K562 (cell line): ENCODE measurements around the gene ERBB3. TPM values are rescaled to one million over a fixed set of nuclear protein-coding genes. Genes with fewer than 3 reads are reported as not detected.
A peak's percentile ranks its signal among the peaks of the same experiment; 100 is the strongest.

ENCODE experiments used
- ARNT ChIP-seq, 2 experiments: fragments of 450-650 bp; IDR thresholded peaks; 2 replicates each; pipeline ENCODE4 v1.6.1; 2016; ENCODE audit warnings: mild to moderate bottlenecking in 1 of 2
- CHD7 ChIP-seq: fragments of 200-600 bp; sonication (generic); IDR thresholded peaks from one replicate; pipeline ENCODE4 v1.6.1; 2012; ENCODE audit warnings: mild to moderate bottlenecking, low read depth, low read length, inconsistent platforms
- CSDE1 ChIP-seq, 2 experiments: fragments of 450-650 bp; IDR thresholded peaks; 2 replicates each; pipeline ENCODE4 v1.6.1; 2016; ENCODE audit warnings: mild to moderate bottlenecking in 1 of 2
- CUX1 ChIP-seq: fragments of 200-800 bp; sonication (Bioruptor generic); IDR thresholded peaks from 2 replicates; pipeline ENCODE4 v1.6.1; 2016; ENCODE audit warnings: missing genetic modification characterization, missing compliant biosample characterization
- E2F6 ChIP-seq, 2 experiments: IDR thresholded peaks; 2 replicates each; pipeline ENCODE4 v1.6.1; 2011; ENCODE audit warnings: borderline replicate concordance in 1 of 2, control low read depth in 1 of 2, low read depth in 1 of 2, low read length in 1 of 2, mild to moderate bottlenecking in 1 of 2, mixed read lengths in 1 of 2, moderate library complexity in 1 of 2; ENCODE audit not compliant: insufficient read depth in 1 of 2, insufficient read length in 1 of 2, poor library complexity in 1 of 2, severe bottlenecking in 1 of 2; ENCODE audit errors: extremely low read depth in 1 of 2
- NRF1 ChIP-seq, 2 experiments: fragments of 450-650 bp; IDR thresholded peaks in 1 of 2; conservative IDR thresholded peaks in 1 of 2; 2 replicates each; pipeline ENCODE4 v1.6.1; 2014; ENCODE audit warnings: mild to moderate bottlenecking in 2 of 2
- TCF3 ChIP-seq: sonication (generic); formaldehyde crosslinking; IDR thresholded peaks from 2 replicates; pipeline ENCODE4 v1.4.0; 2020; ENCODE audit warnings: mild to moderate bottlenecking, missing genetic modification reagents
- ZNF212 ChIP-seq: fragments of 450-650 bp; formaldehyde crosslinking; IDR thresholded peaks from 2 replicates; pipeline ENCODE4 v1.4.0; 2020; ENCODE audit warnings: mild to moderate bottlenecking
- ZNF232 ChIP-seq: sonication (generic); formaldehyde crosslinking; IDR thresholded peaks from 2 replicates; pipeline ENCODE4 v1.8.0; 2022; ENCODE audit warnings: mild to moderate bottlenecking, missing genetic modification reagents
- polyA plus RNA-seq, 8 experiments: library from polyadenylated mRNA; depleted of rRNA in 4 of 8; stranded (reverse) in 5 of 8; unstranded in 3 of 8; fragments of >200 nt; fragmentation: Nextera tagmentation in 2 of 8; fragmentation: Illumina TruSeq in 1 of 8; extraction: Ambion mirVana in 2 of 8; extraction: Trizol in 1 of 8; gene quantifications; 2 replicates each; pipeline versions ENCODE4 v1.2.1 to v1.2.3, GENCODE V29; 2011 to 2014; ENCODE audit warnings: inconsistent platforms in 1 of 8, missing spikeins in 1 of 8
- total RNA-seq, 7 experiments: library from RNA; depleted of rRNA in 6 of 7; stranded (reverse); fragments of >200 nt in 6 of 7; fragmentation: Illumina TruSeq in 2 of 7; extraction: Trizol in 2 of 7; gene quantifications; 2 replicates each; pipeline versions ENCODE4 v1.2.1 to v1.2.3, GENCODE V29; 2011 to 2021; ENCODE audit warnings: low replicate concordance in 1 of 7

ERBB3 gene
- total and polyA plus RNA-seq, 9 of the 15 experiments (the other 6 are each of a cell fraction or from before 2014, with no cell fraction given): 1.5 to 5.4 (median 3.8) TPM

- TF ChIP-seq CUX1 (CRISPR knock-in tag): no peak
- no peak for TF ChIP-seq E2F6 (IDR thresholded peaks at IDR 0.05; ENCODE audit: borderline replicate concordance in 1 of 2, extremely low read depth in 1 of 2, insufficient read depth in 1 of 2, insufficient read length in 1 of 2, low read depth in 1 of 2, low read length in 1 of 2, poor library complexity in 1 of 2, severe bottlenecking in 1 of 2)
- peak; percentile 46 to 58 for TF ChIP-seq NRF1 (conservative IDR thresholded peaks at IDR 0.05 in 1 of 2, IDR thresholded peaks at IDR 0.05 in 1 of 2)
- TF ChIP-seq CHD7: no peak
- TF ChIP-seq ZNF212 (CRISPR knock-in tag): no peak
- TF ChIP-seq TCF3 (CRISPR knock-in tag): 0 out of 2 replicates have a peak, but pooled peaks have one; percentile 16
- TF ChIP-seq ARNT (IDR thresholded peaks at IDR 0.05): 0 out of 4 replicates have a peak, but pooled peaks of 1 of the 2 experiments have one; percentile 32
- TF ChIP-seq ZNF232 (CRISPR knock-in tag): no peak
- no peak for TF ChIP-seq CSDE1 (IDR thresholded peaks at IDR 0.05)
Observed at GRCh38 chr12:56151672-56152131, 71.7 kb downstream of the ERBB3 start (continued).
